Lower leg skin (tissue), 4 donors: ENCODE results near the gene MYO10. TPM values are rescaled to one million over a fixed set of nuclear protein-coding genes. Genes with fewer than 3 reads are reported as not detected.

ENCODE experiments used
- DNase-seq, 2 donors: peaks; one replicate each; pipeline ENCODE4 v3.0.0-alpha.2; 2019; ENCODE audit warnings: low spot score in 2 of 2
- H3K4me3 ChIP-seq: fragments of 200-600 bp; sonication (generic); 2 replicates; pipeline ENCODE4 v1.5.1; 2017; ENCODE audit warnings: mild to moderate bottlenecking, low read depth; ENCODE audit not compliant: poor library complexity, severe bottlenecking
- POLR2A ChIP-seq, 2 donors: fragments of 450-650 bp; IDR thresholded peaks; one replicate each; pipeline ENCODE4 v1.6.1; 2016 to 2017; ENCODE audit warnings: antibody characterized with exemption in 2 of 2, mild to moderate bottlenecking in 1 of 2, moderate library complexity in 1 of 2
- WGBS, 2 donors: methylation state at CpG; one replicate each; pipeline ENCODE4 v1.1.5; 2018; 5-methylcytosine and 5-hydroxymethylcytosine counted together
- intact Hi-C: fragments of 100-400 bp; cut with DNase I; formaldehyde crosslinking; loops from one replicate; pipeline ENCODE4 v1.15.0; 2023; ENCODE audit warnings: low total_unique reads
- total RNA-seq, 4 donors: library from RNA; depleted of rRNA; stranded (reverse); fragments of >200 nt; gene quantifications; one replicate each; pipeline ENCODE4 v1.1.0, GENCODE V29; 2016
- TF ChIP-seq, protein P1 (sequence below), 3 donors: fragments of 450-650 bp; IDR thresholded peaks; one replicate each; pipeline ENCODE4 v1.5.1; 2016; ENCODE audit warnings: antibody characterized with exemption in 3 of 3, mild to moderate bottlenecking in 3 of 3, moderate library complexity in 2 of 3

MYO10 gene
- total RNA-seq, 4 donors from 2014 or later: 34.7 to 57.4 (median 47.3) TPM

DNA sequence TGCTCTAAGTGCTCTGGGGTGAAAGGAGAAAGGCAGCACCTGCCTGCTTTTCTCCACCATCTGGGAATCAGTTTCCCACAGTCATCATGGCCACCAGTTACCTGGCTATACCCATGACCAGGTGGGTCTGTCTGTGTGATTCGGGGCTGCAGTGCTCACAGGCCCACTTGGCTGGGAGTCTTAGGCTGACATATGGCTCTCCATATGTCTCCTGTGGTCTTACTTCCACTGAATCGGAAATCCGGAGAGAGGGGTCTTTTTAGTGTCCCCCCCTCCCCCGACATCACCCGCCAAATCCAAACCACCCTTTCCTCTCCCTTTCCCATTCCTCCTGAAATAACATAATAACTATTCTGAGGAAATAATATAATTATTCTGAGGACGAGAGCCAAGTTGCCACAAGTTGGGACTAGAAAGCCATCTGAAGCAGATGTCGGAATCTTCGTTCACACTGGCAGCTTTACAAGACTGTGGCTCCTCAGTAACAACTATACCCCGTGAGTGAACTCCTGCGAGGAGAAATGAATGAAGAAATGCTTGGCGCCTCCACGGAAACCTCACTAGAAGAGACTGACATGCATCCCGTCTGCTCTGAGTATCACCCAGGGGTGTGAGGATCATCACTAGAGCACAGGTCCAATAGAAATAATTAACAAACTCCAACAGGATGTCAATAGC lies 143.4 kb downstream of the MYO10 start:
- DNase-seq: no peak
- intact Hi-C loops: loop anchor here (5.0 kb wide), 1 partner anchor 395 kb away; no protein-coding TSS in a partner anchor
- 63 to 69% methylated on average over 13 of the region's 13 CpGs for WGBS, 2 donors
- H3K4me3 ChIP-seq: no peak overlapping the region
- no peak for TF ChIP-seq POLR2A (IDR thresholded peaks at IDR 0.05)
- TF ChIP-seq, protein P1, sequence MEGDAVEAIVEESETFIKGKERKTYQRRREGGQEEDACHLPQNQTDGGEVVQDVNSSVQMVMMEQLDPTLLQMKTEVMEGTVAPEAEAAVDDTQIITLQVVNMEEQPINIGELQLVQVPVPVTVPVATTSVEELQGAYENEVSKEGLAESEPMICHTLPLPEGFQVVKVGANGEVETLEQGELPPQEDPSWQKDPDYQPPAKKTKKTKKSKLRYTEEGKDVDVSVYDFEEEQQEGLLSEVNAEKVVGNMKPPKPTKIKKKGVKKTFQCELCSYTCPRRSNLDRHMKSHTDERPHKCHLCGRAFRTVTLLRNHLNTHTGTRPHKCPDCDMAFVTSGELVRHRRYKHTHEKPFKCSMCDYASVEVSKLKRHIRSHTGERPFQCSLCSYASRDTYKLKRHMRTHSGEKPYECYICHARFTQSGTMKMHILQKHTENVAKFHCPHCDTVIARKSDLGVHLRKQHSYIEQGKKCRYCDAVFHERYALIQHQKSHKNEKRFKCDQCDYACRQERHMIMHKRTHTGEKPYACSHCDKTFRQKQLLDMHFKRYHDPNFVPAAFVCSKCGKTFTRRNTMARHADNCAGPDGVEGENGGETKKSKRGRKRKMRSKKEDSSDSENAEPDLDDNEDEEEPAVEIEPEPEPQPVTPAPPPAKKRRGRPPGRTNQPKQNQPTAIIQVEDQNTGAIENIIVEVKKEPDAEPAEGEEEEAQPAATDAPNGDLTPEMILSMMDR (IDR thresholded peaks at IDR 0.05): no peak

DNA sequence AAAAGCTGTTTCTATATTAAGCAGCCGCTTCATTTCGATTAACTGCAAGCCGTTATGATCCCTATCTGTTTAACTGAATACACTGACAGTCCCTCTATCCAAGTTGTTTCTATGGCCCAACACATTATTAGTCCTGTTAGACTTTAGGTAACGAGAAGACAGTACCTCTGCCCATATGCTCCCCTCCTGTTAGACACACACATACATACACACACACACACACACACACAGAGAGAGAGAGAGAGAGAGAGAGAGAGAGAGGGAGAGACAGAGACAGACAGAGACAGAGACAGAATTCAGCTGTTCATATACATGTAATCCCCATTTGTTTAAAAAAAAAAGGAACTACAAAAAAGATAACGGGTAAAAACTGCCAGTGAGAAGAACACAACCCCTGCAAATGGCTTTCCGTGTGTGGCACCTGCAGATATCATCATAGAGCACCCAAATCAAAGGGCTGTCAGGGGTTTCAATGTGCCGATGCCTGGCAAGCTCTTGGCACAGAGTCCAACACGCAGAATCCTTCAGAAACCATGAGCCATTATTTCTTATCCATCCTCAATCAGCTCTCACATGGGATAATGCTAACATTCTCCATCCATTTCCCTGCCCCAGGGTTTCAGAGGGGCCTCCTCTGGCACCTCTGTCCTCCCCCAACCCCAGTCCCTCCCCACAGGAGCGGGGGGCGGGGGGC lies 144.0 kb downstream of the MYO10 start:
- H3K4me3 ChIP-seq: no peak overlapping the region
- TF ChIP-seq, protein P1 (IDR thresholded peaks at IDR 0.05): no peak
- TF ChIP-seq POLR2A (IDR thresholded peaks at IDR 0.05): no peak
- no peak for DNase-seq
- intact Hi-C loops: loop anchor here (5.0 kb wide), 1 partner anchor 395 kb away; no protein-coding TSS in a partner anchor
- 54 to 69% methylated on average over 10 of the region's 10 CpGs for WGBS, 2 donors

DNA sequence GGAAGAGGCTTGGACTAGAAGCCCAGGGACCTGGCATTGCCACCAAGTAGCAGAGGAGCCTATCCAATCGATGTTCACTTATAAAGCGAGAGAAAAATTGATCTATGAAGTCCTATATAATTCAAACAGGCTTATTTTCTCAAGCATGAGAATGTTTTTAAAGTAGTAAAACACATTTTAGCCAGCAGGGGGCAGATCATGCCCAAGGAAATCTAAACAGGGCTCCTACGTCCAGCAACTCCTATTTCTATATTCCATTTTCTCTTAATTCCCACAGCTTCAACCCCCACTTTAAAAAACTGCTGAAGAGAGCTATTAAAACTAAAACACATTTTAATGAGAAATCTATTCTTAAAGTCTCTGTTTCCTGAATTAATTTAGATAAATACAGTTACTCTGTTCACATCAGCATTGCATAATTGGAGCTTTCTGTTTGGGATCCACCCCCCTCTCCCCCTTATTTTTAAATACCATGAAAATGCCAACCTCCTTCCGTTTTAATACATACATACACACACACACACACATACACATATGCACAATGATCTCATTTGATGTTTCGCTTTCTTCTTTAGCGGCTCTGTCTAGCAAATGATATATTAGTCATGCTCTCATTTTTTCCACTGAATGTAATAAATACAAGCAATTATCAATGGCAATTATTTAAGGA lies 144.9 kb downstream of the MYO10 start:
- intact Hi-C loops: loop anchor here (5.0 kb wide), 1 partner anchor 396 kb away; no protein-coding TSS in a partner anchor
- no peak for DNase-seq
- H3K4me3 ChIP-seq: no peak overlapping the region
- TF ChIP-seq POLR2A (IDR thresholded peaks at IDR 0.05): no peak
- TF ChIP-seq, protein P1 (IDR thresholded peaks at IDR 0.05): no peak
- 27 to 30% methylated on average over 6 of the region's 6 CpGs for WGBS, 2 donors

DNA sequence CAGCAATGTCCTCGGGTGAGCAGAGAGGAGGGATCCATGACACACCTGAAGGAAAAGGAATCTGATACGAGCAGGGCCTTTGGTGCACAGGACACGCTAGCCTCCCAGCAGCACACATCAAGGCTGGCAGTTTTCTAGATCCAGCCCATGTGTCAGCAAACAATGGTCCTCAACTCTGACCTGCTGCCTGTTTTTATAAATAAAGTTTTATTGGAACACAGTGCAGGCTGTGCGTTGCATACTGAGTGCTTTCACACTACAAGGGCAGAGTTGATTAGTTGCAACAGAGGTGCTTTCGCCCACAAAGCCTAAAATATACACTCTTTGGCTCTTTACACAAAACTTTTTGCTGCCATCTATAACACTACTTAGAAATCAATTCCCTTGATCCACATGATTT lies 147.1 kb downstream of the MYO10 start:
- WGBS, 2 donors: 79 to 93% methylated on average over 5 of the region's 5 CpGs
- no peak for DNase-seq
- TF ChIP-seq, protein P1 (IDR thresholded peaks at IDR 0.05): no peak
- no peak for TF ChIP-seq POLR2A (IDR thresholded peaks at IDR 0.05)
- no peak overlapping the region for H3K4me3 ChIP-seq
- intact Hi-C loops: no loop called here

DNA sequence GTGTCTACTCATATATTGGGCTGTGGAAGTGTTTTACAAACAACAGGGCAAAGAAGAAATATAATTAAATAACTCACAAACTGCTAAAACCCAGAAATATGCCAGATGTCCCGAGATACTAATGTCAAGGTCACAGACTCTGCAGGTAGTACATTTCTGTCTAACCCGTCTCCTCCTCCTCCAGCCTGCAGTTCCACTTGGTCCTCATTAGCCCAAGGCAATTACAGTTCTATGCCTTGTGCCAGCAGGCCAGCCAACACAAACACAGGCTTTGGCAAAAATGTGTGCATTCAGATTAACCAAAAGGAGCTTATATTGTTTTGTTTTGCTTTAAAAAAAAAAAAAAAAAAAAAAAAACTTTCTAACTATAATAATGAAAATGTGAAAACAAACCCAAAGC lies 148.8 kb downstream of the MYO10 start:
- WGBS, 2 donors: 38 to 67% methylated on average over 2 of the region's 2 CpGs
- H3K4me3 ChIP-seq: no peak overlapping the region
- no peak for DNase-seq
- TF ChIP-seq, protein P1 (IDR thresholded peaks at IDR 0.05): no peak
- TF ChIP-seq POLR2A (IDR thresholded peaks at IDR 0.05): no peak
- intact Hi-C loops: no loop called here
